Transverse colon (tissue), 4 donors: ENCODE results near the gene AP1M1. TPM values are rescaled to one million over a fixed set of nuclear protein-coding genes. Genes with fewer than 3 reads are reported as not detected.
A peak's percentile ranks its signal among the peaks of the same experiment; 100 is the strongest.

Source experiments
- DNase-seq: peaks from one replicate; pipeline ENCODE4 v3.0.0-alpha.2; 2019
- H3K27ac ChIP-seq, 4 donors: fragments of 200-600 bp; sonication (generic); 2 replicates each; pipeline ENCODE4 v1.5.1; 2016 to 2018; ENCODE audit warnings: inconsistent platforms in 4 of 4
- H3K27me3 ChIP-seq: fragments of 200-600 bp; sonication (generic); 2 replicates; pipeline ENCODE4 v1.5.1; 2017; ENCODE audit warnings: inconsistent platforms
- H3K36me3 ChIP-seq, 4 donors: fragments of 200-600 bp; sonication (generic); 2 replicates each; pipeline ENCODE4 v1.5.1; 2017 to 2019; ENCODE audit warnings: inconsistent platforms in 4 of 4
- H3K4me1 ChIP-seq, 4 donors: fragments of 200-600 bp; sonication (generic); 2 replicates each; pipeline ENCODE4 v1.5.1; 2017 to 2020; ENCODE audit warnings: inconsistent platforms in 4 of 4
- H3K4me3 ChIP-seq, 4 donors: fragments of 200-600 bp; sonication (generic); 1 replicate in 1 of 4; 2 replicates in 3 of 4; pipeline versions ENCODE4 v1.5.1 to v1.6.1; 2017 to 2019; ENCODE audit warnings: inconsistent platforms in 4 of 4
- H3K9me3 ChIP-seq, 2 donors: fragments of 200-600 bp; sonication (generic); 2 replicates each; pipeline ENCODE4 v1.5.1; 2017 to 2019; ENCODE audit warnings: inconsistent platforms in 2 of 2
- CTCF ChIP-seq, 5 experiments: fragments of 200-600 bp in 3 of 5; fragments of 450-650 bp in 2 of 5; sonication (generic) in 3 of 5; IDR thresholded peaks; 1 replicate in 2 of 5; 2 replicates in 3 of 5; pipeline ENCODE4 v1.5.1; 2016 to 2017; ENCODE audit warnings: antibody characterized with exemption in 5 of 5, inconsistent platforms in 3 of 5, mild to moderate bottlenecking in 2 of 5, moderate library complexity in 1 of 5
- EP300 ChIP-seq: sonication (generic); formaldehyde crosslinking; IDR thresholded peaks from one replicate; pipeline ENCODE4 v1.6.1; 2017; ENCODE audit warnings: antibody characterized with exemption, low read depth
- POLR2A ChIP-seq: fragments of 450-650 bp; IDR thresholded peaks from one replicate; pipeline ENCODE4 v1.6.1; 2016; ENCODE audit warnings: antibody characterized with exemption, mild to moderate bottlenecking, moderate library complexity
- POLR2AphosphoS5 ChIP-seq, 3 donors: sonication (generic); formaldehyde crosslinking; IDR thresholded peaks; one replicate each; pipeline ENCODE4 v1.6.1; 2016; ENCODE audit warnings: antibody characterized with exemption in 3 of 3
- WGBS, 2 donors: methylation state at CpG; one replicate each; pipeline ENCODE4 v1.1.5; 2018; ENCODE audit warnings: low coverage in 1 of 2; 5-methylcytosine and 5-hydroxymethylcytosine counted together
- in situ Hi-C, 4 donors: fragments of 200-750 bp; cut with MboI; loops; one replicate each; pipeline versions ENCODE4 v1.15.0 to v1.15.1; 2017; ENCODE audit warnings: low sequenced_read_pairs in 3 of 4, low pct_ligation_motif_present in 1 of 4, low pct_unique_long_range_greater_than_20kb in 1 of 4
- intact Hi-C: fragments of 100-400 bp; cut with DNase I; formaldehyde crosslinking; loops from one replicate; pipeline ENCODE4 v1.15.1; 2023; ENCODE audit warnings: low total_unique reads
- total RNA-seq, 4 donors: library from RNA; depleted of rRNA; stranded (reverse); fragments of >200 nt; gene quantifications; one replicate each; pipeline ENCODE4 v1.1.0, GENCODE V29; 2016

The AP1M1 gene
- total RNA-seq, 4 donors from 2014 or later, result 15.1 to 41.8 (median 35.0) TPM

GRCh38 chr19:16288544-16288943, 90.8 kb downstream of the AP1M1 start:
- Histone ChIP-seq H3K27ac (no peak overlapping the region), H3K4me1 (peaks cover under 1 to 37% (median 20%) of the 10 kb centered on the region in 4 donors), H3K9me3 (no peaks in the 10 kb centered on the region), H3K4me3 (no peak overlapping the region), H3K27me3 (peaks cover 22% of the 10 kb centered on the region), H3K36me3 (no peaks in the 10 kb centered on the region)
- intact Hi-C loops, result loop anchor here (5.0 kb wide), 1 partner anchor 211 kb away; the partner anchor contains the start of gene TPM4
- in situ Hi-C loops, result no loop called here
- no peak for DNase-seq
- WGBS, 2 donors, result 59 to 71% methylated on average over 5 to 9 of the region's 9 CpGs
- peak in 1 of 3 donors; percentile 17 for TF ChIP-seq POLR2AphosphoS5 (IDR thresholded peaks at IDR 0.05)
- no peak for TF ChIP-seq POLR2A

- TF ChIP-seq EP300, result no peak
- TF ChIP-seq POLR2AphosphoS5 (IDR thresholded peaks at IDR 0.05), result no peak
- TF ChIP-seq POLR2A, result no peak
- TF ChIP-seq CTCF (IDR thresholded peaks at IDR 0.05), result no peak
- H3K27ac ChIP-seq, result no peak overlapping the region
- in situ Hi-C loops, result no loop called here
Observed at GRCh38 chr19:16289594-16289993, 91.9 kb downstream of the AP1M1 start.

GRCh38 chr19:16290692-16291091, 93.0 kb downstream of the AP1M1 start:
- no peaks in the 10 kb centered on the region for H3K9me3 ChIP-seq
- no peaks in the 10 kb centered on the region for H3K36me3 ChIP-seq
- no peak for DNase-seq
- H3K4me1 ChIP-seq, result peaks cover 7 to 28% (median 20%) of the 10 kb centered on the region in 4 donors
- H3K27me3 ChIP-seq, result peaks cover 21% of the 10 kb centered on the region
- in situ Hi-C loops, result no loop called here
- H3K27ac ChIP-seq, result peak overlapping the region in 1 of 4 donors; percentile 8
- H3K4me3 ChIP-seq, result no peak overlapping the region
- WGBS, 2 donors, result 86% methylated on average over 10 of the region's 10 CpGs; no CpG with 5 or more reads in 1 of the 2 donors
- TF ChIP-seq EP300, result no peak
- no peak for TF ChIP-seq POLR2AphosphoS5 (IDR thresholded peaks at IDR 0.05)
- no peak for TF ChIP-seq POLR2A
- TF ChIP-seq CTCF (IDR thresholded peaks at IDR 0.05), result no peak
- intact Hi-C loops, result no loop called here

More at GRCh38 chr19:16289594-16289993, 91.9 kb downstream of the AP1M1 start:
- H3K9me3 ChIP-seq, result no peaks in the 10 kb centered on the region
- H3K4me3 ChIP-seq, result no peak overlapping the region
- DNase-seq, result no peak
- 84% methylated on average over 7 of the region's 7 CpGs; no CpG with 5 or more reads in 1 of the 2 donors for WGBS, 2 donors
- intact Hi-C loops, result loop anchor here (5.0 kb wide), 1 partner anchor 212 kb away; the partner anchor contains the start of gene TPM4
- H3K4me1 ChIP-seq, result peaks cover 7 to 38% (median 21%) of the 10 kb centered on the region in 4 donors
- H3K27me3 ChIP-seq, result peaks cover 22% of the 10 kb centered on the region
- no peaks in the 10 kb centered on the region for H3K36me3 ChIP-seq

- H3K36me3 ChIP-seq, result no peaks in the 10 kb centered on the region
- peak; percentile 66 for DNase-seq
- no peaks in the 10 kb centered on the region for H3K9me3 ChIP-seq
- 12 to 27% methylated on average over 13 to 27 of the region's 27 CpGs for WGBS, 2 donors
- H3K27ac ChIP-seq, result peak overlapping the region; percentile 77 to 90 (median 84)
- peak overlapping the region in 3 of 4 donors; percentile 3 to 30 (median 14) for H3K4me3 ChIP-seq
- H3K27me3 ChIP-seq, result no peaks in the 10 kb centered on the region
- TF ChIP-seq POLR2A, result no peak
- TF ChIP-seq POLR2AphosphoS5 (IDR thresholded peaks at IDR 0.05), result peak; percentile 5 to 75 (median 57)
- H3K4me1 ChIP-seq, result peaks cover 7 to 19% (median 16%) of the 10 kb centered on the region in 4 donors
- in situ Hi-C loops (no loop called here), intact Hi-C loops (no loop called here)
Observed at GRCh38 chr19:16293118-16294091, 95.7 kb downstream of the AP1M1 start.

GRCh38 chr19:16295057-16295456, 97.3 kb downstream of the AP1M1 start:
- Histone ChIP-seq H3K27ac (peak overlapping the region in 1 of 4 donors; percentile 24), H3K9me3 (no peaks in the 10 kb centered on the region), H3K4me1 (peaks cover 7 to 19% (median 16%) of the 10 kb centered on the region in 4 donors), H3K36me3 (no peaks in the 10 kb centered on the region), H3K27me3 (no peaks in the 10 kb centered on the region), H3K4me3 (no peak overlapping the region)
- no peak for DNase-seq
- 77% methylated on average over 12 of the region's 12 CpGs; no CpG with 5 or more reads in 1 of the 2 donors for WGBS, 2 donors
- TF ChIP-seq EP300, result no peak
- TF ChIP-seq CTCF (IDR thresholded peaks at IDR 0.05), result no peak
- no peak for TF ChIP-seq POLR2A
- TF ChIP-seq POLR2AphosphoS5 (IDR thresholded peaks at IDR 0.05), result no peak
- intact Hi-C loops (no loop called here), in situ Hi-C loops (no loop called here)
